Activated CD8-positive, alpha-beta memory T cell treated with anti-CD3 and anti-CD28 coated beads, Interleukin-2, amount 10 ng/mL, durations not matched to agents 7 days and 5 days (primary cell): ENCODE measurements around the gene TCF12. TPM values are rescaled to one million over a fixed set of nuclear protein-coding genes. Genes with fewer than 3 reads are reported as not detected.

Source experiments
- ATAC-seq: fragments of 150-1000 bp; cut with Tn5 transposase; one replicate; pipeline ENCODE4 v1.10.0; 2021; ENCODE audit warnings: moderate library complexity
- CTCF ChIA-PET: fragments of 350-600 bp; sonication (Branson Sonifier 250); formaldehyde crosslinking; loops from one replicate; lab custom pipeline; 2021; ENCODE audit warnings: antibody characterized with exemption; lab: Charles Lee
- DNase-seq: peaks from one replicate; pipeline ENCODE4 v3.0.0-alpha.2; 2020
- H3K27ac Mint-ChIP-seq: one replicate; pipeline ENCODE4 v1.8.0; 2021; ENCODE audit warnings: mild to moderate bottlenecking, mixed read lengths
- H3K27me3 Mint-ChIP-seq: one replicate; pipeline ENCODE4 v1.8.0; 2021; ENCODE audit warnings: mixed read lengths
- H3K36me3 Mint-ChIP-seq: one replicate; pipeline ENCODE4 v1.8.0; 2021; ENCODE audit warnings: mild to moderate bottlenecking, mixed read lengths
- H3K4me1 Mint-ChIP-seq: one replicate; pipeline ENCODE4 v1.8.0; 2021; ENCODE audit warnings: mixed read lengths
- H3K4me3 Mint-ChIP-seq: one replicate; pipeline ENCODE4 v1.8.0; 2021; ENCODE audit warnings: mild to moderate bottlenecking, moderate library complexity, mixed read lengths
- H3K9me3 Mint-ChIP-seq: one replicate; pipeline ENCODE4 v1.8.0; 2022; ENCODE audit warnings: low read depth, mixed read lengths
- total RNA-seq, 2 experiments: library from RNA; stranded (reverse); gene quantifications; one replicate each; pipeline ENCODE4 v1.2.3, GENCODE V29; 2021

TCF12 gene
- total RNA-seq, 2 experiments from 2014 or later = 75.4 to 89.0 TPM

GRCh38 chr15:57282686-57283085 is 364.2 kb downstream of the TCF12 start:
- DNase-seq (no peak), ATAC-seq (no peak)
- Mint-ChIP-seq H3K27ac (no peak overlapping the region), H3K27me3 (no peaks in the 10 kb centered on the region), H3K4me1 (no peaks in the 10 kb centered on the region), H3K9me3 (no peaks in the 10 kb centered on the region), H3K4me3 (no peak overlapping the region), H3K36me3 (peaks cover 29% of the 10 kb centered on the region)
- CTCF ChIA-PET = no interaction called here

DNA sequence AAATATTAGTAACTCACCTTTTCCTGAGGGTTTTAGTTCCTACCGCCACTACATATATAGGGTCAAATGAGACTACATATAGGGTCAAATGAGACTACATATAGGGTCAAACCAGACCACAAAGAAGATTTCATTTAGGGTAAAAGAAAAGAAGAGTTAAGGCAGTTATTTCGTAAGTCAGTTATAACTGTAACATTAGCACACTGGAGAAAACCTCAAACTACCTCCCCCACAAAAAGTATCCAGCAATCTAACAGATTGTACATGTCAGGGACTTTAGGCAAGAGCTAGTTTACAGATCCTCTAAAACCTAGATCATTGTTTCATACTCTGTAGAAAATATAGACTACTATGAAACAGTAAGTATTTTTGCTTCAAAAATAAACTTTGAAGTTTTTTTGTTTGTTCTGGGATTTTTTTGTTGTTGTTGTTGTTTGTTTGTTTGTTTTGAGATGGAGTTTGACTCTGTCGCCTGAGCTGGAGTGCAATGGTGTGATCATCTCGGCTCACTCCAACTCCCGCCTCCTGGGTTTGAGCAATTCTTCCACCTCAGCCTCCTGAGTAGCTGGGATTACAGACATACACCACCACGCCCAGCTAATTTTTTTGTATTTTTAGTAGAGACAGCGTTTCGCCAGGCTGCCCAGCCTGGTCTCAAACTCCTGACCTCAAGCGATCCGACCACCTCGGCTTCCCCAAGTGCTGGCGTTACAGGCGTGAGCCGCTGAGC is 365.5 kb downstream of the TCF12 start:
- no peak for DNase-seq
- Mint-ChIP-seq H3K27me3 (no peaks in the 10 kb centered on the region), H3K27ac (no peak overlapping the region), H3K36me3 (peaks cover 33% of the 10 kb centered on the region), H3K4me1 (no peaks in the 10 kb centered on the region), H3K9me3 (no peaks in the 10 kb centered on the region), H3K4me3 (no peak overlapping the region)
- CTCF ChIA-PET = no interaction called here
- ATAC-seq = no peak

- no peak overlapping the region for H3K4me3 Mint-ChIP-seq
- H3K4me1 Mint-ChIP-seq = no peaks in the 10 kb centered on the region
- ATAC-seq (no peak), DNase-seq (no peak)
- CTCF ChIA-PET = no interaction called here
- H3K27ac Mint-ChIP-seq = no peak overlapping the region
- no peaks in the 10 kb centered on the region for H3K27me3 Mint-ChIP-seq
- H3K36me3 Mint-ChIP-seq = peaks cover 36% of the 10 kb centered on the region
- no peaks in the 10 kb centered on the region for H3K9me3 Mint-ChIP-seq
Observed at GRCh38 chr15:57284535-57284934, 366.1 kb downstream of the TCF12 start.

GRCh38 chr15:57285386-57285785 is 366.9 kb downstream of the TCF12 start:
- DNase-seq = no peak
- Mint-ChIP-seq H3K36me3 (peaks cover 38% of the 10 kb centered on the region), H3K27ac (no peak overlapping the region), H3K4me1 (no peaks in the 10 kb centered on the region), H3K9me3 (peaks cover 2% of the 10 kb centered on the region), H3K27me3 (no peaks in the 10 kb centered on the region), H3K4me3 (no peak overlapping the region)
- ATAC-seq = no peak
- CTCF ChIA-PET = no interaction called here

- DNase-seq (no peak), ATAC-seq (no peak)
- Mint-ChIP-seq H3K4me1 (no peaks in the 10 kb centered on the region), H3K9me3 (peaks cover 2% of the 10 kb centered on the region), H3K27me3 (no peaks in the 10 kb centered on the region), H3K27ac (no peak overlapping the region), H3K36me3 (peaks cover 39% of the 10 kb centered on the region), H3K4me3 (no peak overlapping the region)
- CTCF ChIA-PET = interaction anchor here (2.1 kb wide), 1 partner anchor 20 kb away, joined by 6 read pairs; no protein-coding TSS in a partner anchor
Observed at GRCh38 chr15:57286446-57287122, 368.1 kb downstream of the TCF12 start.

GRCh38 chr15:57287123-57287521 is 368.7 kb downstream of the TCF12 start:
- no peaks in the 10 kb centered on the region for H3K4me1 Mint-ChIP-seq
- H3K36me3 Mint-ChIP-seq = peaks cover 41% of the 10 kb centered on the region
- no peaks in the 10 kb centered on the region for H3K27me3 Mint-ChIP-seq
- CTCF ChIA-PET = interaction anchor here (0.7 to 2.1 kb wide), 2 partner anchors 11 to 19 kb away, joined by 3 to 6 read pairs; no protein-coding TSS in a partner anchor
- H3K27ac Mint-ChIP-seq = no peak overlapping the region
- H3K9me3 Mint-ChIP-seq = peaks cover 2% of the 10 kb centered on the region
- ATAC-seq (no peak), DNase-seq (no peak)
- H3K4me3 Mint-ChIP-seq = no peak overlapping the region

GRCh38 chr15:57288926-57289580 is 370.6 kb downstream of the TCF12 start:
- Mint-ChIP-seq H3K9me3 (peaks cover 2% of the 10 kb centered on the region), H3K27ac (no peak overlapping the region), H3K36me3 (peaks cover 30% of the 10 kb centered on the region), H3K4me1 (no peaks in the 10 kb centered on the region), H3K4me3 (no peak overlapping the region), H3K27me3 (no peaks in the 10 kb centered on the region)
- DNase-seq (no peak), ATAC-seq (no peak)
- CTCF ChIA-PET = no interaction called here

DNA sequence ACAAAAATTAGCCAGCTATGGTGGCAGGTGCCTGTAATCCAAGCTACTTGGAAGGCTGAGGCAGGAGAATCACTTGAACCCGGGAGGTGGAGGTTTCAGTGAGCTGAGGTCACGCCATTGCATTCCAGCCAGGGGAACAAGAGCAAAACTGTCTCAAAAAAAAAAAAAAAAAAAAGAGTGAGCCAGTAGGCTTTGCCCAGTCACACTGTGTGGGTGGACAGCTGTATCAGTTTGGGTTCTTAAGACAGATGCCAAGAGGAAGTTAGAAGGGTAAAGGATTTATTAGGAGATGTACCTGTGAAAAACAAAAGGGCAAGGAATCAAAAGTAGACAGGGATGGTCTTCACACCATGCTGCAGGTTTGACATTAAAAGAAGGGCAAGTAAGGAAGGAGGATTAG is 371.7 kb downstream of the TCF12 start:
- no peak for ATAC-seq
- no peaks in the 10 kb centered on the region for H3K27me3 Mint-ChIP-seq
- CTCF ChIA-PET = interaction anchor here (0.7 kb wide), 1 partner anchor 916 kb away, joined by 3 read pairs; no protein-coding TSS in a partner anchor
- H3K27ac Mint-ChIP-seq = no peak overlapping the region
- H3K4me3 Mint-ChIP-seq = no peak overlapping the region
- H3K36me3 Mint-ChIP-seq = peaks cover 26% of the 10 kb centered on the region
- no peak for DNase-seq
- no peaks in the 10 kb centered on the region for H3K4me1 Mint-ChIP-seq
- H3K9me3 Mint-ChIP-seq = peaks cover 2% of the 10 kb centered on the region

DNA sequence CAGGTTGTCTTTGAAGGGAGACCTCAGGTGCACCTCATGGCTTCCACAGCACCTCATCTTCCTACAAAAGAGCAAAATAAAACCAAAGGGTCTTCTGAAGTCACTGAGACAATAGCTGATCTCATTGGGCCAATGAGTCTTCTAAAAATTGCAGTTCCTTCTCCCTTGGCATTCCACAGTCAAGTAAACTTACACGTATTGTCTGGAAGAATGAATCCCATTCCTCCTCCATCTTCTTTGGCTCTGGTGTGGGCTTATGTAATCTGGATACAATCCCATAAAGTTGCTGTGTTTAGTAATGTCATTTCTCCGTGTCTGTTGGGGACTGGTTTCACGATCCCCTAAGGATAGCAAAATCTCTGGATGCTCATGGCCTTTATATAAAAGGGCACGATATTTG is 372.4 kb downstream of the TCF12 start:
- H3K36me3 Mint-ChIP-seq = peaks cover 23% of the 10 kb centered on the region
- no peaks in the 10 kb centered on the region for H3K4me1 Mint-ChIP-seq
- H3K27ac Mint-ChIP-seq = no peak overlapping the region
- DNase-seq (no peak), ATAC-seq (no peak)
- no peak overlapping the region for H3K4me3 Mint-ChIP-seq
- peaks cover 2% of the 10 kb centered on the region for H3K9me3 Mint-ChIP-seq
- H3K27me3 Mint-ChIP-seq = no peaks in the 10 kb centered on the region
- CTCF ChIA-PET = no interaction called here

DNA sequence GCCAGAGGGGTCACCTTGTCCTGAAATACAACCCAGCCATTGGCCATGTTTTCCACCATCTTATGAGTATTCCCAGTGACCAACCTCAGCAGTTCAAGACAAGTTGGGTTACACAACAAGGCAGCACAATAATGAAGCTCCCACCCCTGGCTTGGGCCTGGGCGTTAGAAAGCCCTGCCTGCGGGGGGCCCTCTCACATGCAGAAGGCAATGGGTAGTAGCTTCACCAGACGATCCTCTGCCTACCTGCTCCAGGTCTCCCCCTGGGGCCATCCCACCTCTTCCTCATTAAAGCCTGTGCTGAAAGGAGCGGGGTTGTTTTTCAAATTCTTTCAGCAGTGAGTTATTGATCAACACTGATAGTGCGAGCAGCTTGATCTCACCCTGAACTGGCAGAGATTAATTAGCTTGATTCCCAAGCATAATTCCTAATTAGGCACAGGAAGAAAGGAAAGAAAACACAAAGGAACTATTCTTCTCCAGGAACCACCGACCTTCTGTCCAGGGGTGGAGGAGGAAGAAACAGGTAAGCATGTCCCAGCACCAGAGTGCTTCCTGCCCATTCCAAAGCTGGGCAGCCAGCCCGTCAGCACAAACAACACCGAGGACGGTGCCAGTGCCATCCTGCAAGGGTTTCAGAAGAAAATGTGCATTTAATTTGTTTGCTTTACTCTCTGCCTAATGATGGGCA is 378.2 kb downstream of the TCF12 start:
- Mint-ChIP-seq H3K36me3 (peaks cover 2% of the 10 kb centered on the region), H3K9me3 (no peaks in the 10 kb centered on the region), H3K4me1 (peaks cover 8% of the 10 kb centered on the region), H3K27ac (no peak overlapping the region), H3K27me3 (no peaks in the 10 kb centered on the region), H3K4me3 (no peak overlapping the region)
- no peak for DNase-seq
- CTCF ChIA-PET = interaction anchor here (0.9 to 1.6 kb wide), 2 partner anchors 10 to 18 kb away, joined by 3 to 10 read pairs; no protein-coding TSS in a partner anchor
- ATAC-seq = no peak

- ATAC-seq = no peak
- H3K27ac Mint-ChIP-seq = no peak overlapping the region
- no peak for DNase-seq
- no peaks in the 10 kb centered on the region for H3K36me3 Mint-ChIP-seq
- H3K4me1 Mint-ChIP-seq = peaks cover 8% of the 10 kb centered on the region
- CTCF ChIA-PET = interaction anchor here (0.9 to 1.6 kb wide), 2 partner anchors 9 to 19 kb away, joined by 3 to 10 read pairs; no protein-coding TSS in a partner anchor
- H3K27me3 Mint-ChIP-seq = no peaks in the 10 kb centered on the region
- no peak overlapping the region for H3K4me3 Mint-ChIP-seq
- no peaks in the 10 kb centered on the region for H3K9me3 Mint-ChIP-seq
Observed at GRCh38 chr15:57297163-57297593, 378.7 kb downstream of the TCF12 start.

GRCh38 chr15:57297630-57298029 is 379.2 kb downstream of the TCF12 start:
- no peak for ATAC-seq
- Mint-ChIP-seq H3K9me3 (no peaks in the 10 kb centered on the region), H3K27ac (no peak overlapping the region)

DNA sequence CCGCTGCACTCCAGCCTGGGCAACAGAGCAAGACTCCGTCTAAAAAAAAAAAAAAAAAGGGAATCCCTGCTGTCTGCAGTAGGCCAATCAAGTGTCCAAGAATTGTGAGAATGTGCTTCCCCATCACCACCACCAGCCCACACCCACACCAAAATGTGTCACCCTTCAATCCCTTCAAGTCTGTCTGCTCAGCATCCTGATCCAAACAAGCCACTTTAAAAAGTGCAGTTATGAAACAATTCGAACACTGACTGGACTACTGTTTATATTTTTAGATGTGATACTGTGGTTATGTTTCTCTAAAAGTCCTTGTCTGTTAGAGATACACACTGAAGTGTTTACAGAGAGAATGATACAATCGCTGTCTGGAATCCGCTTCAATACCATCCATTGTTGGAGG is 379.8 kb downstream of the TCF12 start:
- Mint-ChIP-seq H3K36me3 (no peaks in the 10 kb centered on the region), H3K9me3 (no peaks in the 10 kb centered on the region), H3K4me1 (peaks cover 8% of the 10 kb centered on the region), H3K27me3 (no peaks in the 10 kb centered on the region), H3K27ac (no peak overlapping the region), H3K4me3 (no peak overlapping the region)
- CTCF ChIA-PET = no interaction called here
- no peak for ATAC-seq
- DNase-seq = peak; percentile 25

More at GRCh38 chr15:57297630-57298029, 379.2 kb downstream of the TCF12 start:
- DNase-seq = no peak
- CTCF ChIA-PET = interaction anchor here (1.6 kb wide), 1 partner anchor 9 kb away, joined by 10 read pairs; no protein-coding TSS in a partner anchor
- Mint-ChIP-seq H3K4me3 (no peak overlapping the region), H3K4me1 (peaks cover 8% of the 10 kb centered on the region), H3K36me3 (no peaks in the 10 kb centered on the region), H3K27me3 (no peaks in the 10 kb centered on the region)
